ENCODE measurements around the gene NSA2. TPM values are rescaled to one million over a fixed set of nuclear protein-coding genes. Genes with fewer than 3 reads are reported as not detected.

Gene NSA2
- total RNA-seq, 1 experiment from 2014 or later: 75.6 TPM

DNA sequence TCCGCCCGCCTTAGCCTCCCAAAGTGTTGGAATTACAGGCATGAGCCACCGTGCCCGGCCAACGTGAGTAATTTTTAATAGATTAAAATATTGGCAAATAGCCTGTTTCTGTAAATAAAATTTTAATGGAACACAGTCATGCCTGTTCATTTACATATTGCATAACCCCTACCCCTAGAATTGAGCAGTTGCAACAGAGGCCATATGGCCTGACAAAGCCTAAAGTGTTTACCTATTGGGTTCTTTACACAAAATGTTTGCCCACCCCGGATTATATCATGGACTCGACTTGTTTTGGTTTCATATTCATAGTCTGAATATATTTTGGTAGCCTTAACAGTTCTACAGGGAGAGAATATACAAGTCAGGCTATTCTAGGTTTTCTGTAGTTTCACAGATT, 5.3 kb downstream of the NSA2 start:
- no peak overlapping the region for H3K4me3 Mint-ChIP-seq
- ChIA-PET CTCF (interaction anchor here (0.6 kb wide), 1 partner anchor 163 kb away, joined by 3 read pairs; no protein-coding TSS in a partner anchor), POLR2A (no interaction called here)
- no peaks in the 10 kb centered on the region for H3K27me3 Mint-ChIP-seq (ENCODE audit: low read depth)
- H3K36me3 Mint-ChIP-seq: peaks cover 52% of the 10 kb centered on the region
- no peak for DNase-seq (ENCODE audit: low spot score)
- TF ChIP-seq KAT7 (CRISPR knock-in tag; IDR thresholded peaks at IDR 0.05; ENCODE audit: borderline replicate concordance) (no peak), ZNF121 (CRISPR knock-in tag; IDR thresholded peaks at IDR 0.05) (no peak), RELA (CRISPR knock-in tag; IDR thresholded peaks at IDR 0.05; ENCODE audit: borderline replicate concordance) (no peak), IRF2 (CRISPR knock-in tag; IDR thresholded peaks at IDR 0.05; ENCODE audit: borderline replicate concordance, low read depth) (no peak), SP1 (CRISPR knock-in tag; conservative IDR thresholded peaks at IDR 0.05) (no peak), ZNF671 (CRISPR knock-in tag; IDR thresholded peaks at IDR 0.05) (no peak), ZNF416 (CRISPR knock-in tag; IDR thresholded peaks at IDR 0.05) (no peak), NFATC4 (CRISPR knock-in tag; IDR thresholded peaks at IDR 0.05) (no peak), GRHL2 (CRISPR knock-in tag; IDR thresholded peaks at IDR 0.05; ENCODE audit: insufficient replicate concordance, severe bottlenecking) (no peak)
- TF ChIP-seq, protein P1, sequence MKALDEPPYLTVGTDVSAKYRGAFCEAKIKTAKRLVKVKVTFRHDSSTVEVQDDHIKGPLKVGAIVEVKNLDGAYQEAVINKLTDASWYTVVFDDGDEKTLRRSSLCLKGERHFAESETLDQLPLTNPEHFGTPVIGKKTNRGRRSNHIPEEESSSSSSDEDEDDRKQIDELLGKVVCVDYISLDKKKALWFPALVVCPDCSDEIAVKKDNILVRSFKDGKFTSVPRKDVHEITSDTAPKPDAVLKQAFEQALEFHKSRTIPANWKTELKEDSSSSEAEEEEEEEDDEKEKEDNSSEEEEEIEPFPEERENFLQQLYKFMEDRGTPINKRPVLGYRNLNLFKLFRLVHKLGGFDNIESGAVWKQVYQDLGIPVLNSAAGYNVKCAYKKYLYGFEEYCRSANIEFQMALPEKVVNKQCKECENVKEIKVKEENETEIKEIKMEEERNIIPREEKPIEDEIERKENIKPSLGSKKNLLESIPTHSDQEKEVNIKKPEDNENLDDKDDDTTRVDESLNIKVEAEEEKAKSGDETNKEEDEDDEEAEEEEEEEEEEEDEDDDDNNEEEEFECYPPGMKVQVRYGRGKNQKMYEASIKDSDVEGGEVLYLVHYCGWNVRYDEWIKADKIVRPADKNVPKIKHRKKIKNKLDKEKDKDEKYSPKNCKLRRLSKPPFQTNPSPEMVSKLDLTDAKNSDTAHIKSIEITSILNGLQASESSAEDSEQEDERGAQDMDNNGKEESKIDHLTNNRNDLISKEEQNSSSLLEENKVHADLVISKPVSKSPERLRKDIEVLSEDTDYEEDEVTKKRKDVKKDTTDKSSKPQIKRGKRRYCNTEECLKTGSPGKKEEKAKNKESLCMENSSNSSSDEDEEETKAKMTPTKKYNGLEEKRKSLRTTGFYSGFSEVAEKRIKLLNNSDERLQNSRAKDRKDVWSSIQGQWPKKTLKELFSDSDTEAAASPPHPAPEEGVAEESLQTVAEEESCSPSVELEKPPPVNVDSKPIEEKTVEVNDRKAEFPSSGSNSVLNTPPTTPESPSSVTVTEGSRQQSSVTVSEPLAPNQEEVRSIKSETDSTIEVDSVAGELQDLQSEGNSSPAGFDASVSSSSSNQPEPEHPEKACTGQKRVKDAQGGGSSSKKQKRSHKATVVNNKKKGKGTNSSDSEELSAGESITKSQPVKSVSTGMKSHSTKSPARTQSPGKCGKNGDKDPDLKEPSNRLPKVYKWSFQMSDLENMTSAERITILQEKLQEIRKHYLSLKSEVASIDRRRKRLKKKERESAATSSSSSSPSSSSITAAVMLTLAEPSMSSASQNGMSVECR (CRISPR knock-in tag; IDR thresholded peaks at IDR 0.05; ENCODE audit: borderline replicate concordance): no peak
- TF ChIP-seq, protein P2, sequence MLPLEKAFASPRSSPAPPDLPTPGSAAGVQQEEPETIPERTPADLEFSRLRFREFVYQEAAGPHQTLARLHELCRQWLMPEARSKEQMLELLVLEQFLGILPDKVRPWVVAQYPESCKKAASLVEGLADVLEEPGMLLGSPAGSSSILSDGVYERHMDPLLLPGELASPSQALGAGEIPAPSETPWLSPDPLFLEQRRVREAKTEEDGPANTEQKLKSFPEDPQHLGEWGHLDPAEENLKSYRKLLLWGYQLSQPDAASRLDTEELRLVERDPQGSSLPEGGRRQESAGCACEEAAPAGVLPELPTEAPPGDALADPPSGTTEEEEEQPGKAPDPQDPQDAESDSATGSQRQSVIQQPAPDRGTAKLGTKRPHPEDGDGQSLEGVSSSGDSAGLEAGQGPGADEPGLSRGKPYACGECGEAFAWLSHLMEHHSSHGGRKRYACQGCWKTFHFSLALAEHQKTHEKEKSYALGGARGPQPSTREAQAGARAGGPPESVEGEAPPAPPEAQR (CRISPR knock-in tag; IDR thresholded peaks at IDR 0.05): no peak
- TF ChIP-seq, protein P3, sequence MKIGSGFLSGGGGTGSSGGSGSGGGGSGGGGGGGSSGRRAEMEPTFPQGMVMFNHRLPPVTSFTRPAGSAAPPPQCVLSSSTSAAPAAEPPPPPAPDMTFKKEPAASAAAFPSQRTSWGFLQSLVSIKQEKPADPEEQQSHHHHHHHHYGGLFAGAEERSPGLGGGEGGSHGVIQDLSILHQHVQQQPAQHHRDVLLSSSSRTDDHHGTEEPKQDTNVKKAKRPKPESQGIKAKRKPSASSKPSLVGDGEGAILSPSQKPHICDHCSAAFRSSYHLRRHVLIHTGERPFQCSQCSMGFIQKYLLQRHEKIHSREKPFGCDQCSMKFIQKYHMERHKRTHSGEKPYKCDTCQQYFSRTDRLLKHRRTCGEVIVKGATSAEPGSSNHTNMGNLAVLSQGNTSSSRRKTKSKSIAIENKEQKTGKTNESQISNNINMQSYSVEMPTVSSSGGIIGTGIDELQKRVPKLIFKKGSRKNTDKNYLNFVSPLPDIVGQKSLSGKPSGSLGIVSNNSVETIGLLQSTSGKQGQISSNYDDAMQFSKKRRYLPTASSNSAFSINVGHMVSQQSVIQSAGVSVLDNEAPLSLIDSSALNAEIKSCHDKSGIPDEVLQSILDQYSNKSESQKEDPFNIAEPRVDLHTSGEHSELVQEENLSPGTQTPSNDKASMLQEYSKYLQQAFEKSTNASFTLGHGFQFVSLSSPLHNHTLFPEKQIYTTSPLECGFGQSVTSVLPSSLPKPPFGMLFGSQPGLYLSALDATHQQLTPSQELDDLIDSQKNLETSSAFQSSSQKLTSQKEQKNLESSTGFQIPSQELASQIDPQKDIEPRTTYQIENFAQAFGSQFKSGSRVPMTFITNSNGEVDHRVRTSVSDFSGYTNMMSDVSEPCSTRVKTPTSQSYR (CRISPR knock-in tag; IDR thresholded peaks at IDR 0.05): no peak
- TF ChIP-seq, protein P4, sequence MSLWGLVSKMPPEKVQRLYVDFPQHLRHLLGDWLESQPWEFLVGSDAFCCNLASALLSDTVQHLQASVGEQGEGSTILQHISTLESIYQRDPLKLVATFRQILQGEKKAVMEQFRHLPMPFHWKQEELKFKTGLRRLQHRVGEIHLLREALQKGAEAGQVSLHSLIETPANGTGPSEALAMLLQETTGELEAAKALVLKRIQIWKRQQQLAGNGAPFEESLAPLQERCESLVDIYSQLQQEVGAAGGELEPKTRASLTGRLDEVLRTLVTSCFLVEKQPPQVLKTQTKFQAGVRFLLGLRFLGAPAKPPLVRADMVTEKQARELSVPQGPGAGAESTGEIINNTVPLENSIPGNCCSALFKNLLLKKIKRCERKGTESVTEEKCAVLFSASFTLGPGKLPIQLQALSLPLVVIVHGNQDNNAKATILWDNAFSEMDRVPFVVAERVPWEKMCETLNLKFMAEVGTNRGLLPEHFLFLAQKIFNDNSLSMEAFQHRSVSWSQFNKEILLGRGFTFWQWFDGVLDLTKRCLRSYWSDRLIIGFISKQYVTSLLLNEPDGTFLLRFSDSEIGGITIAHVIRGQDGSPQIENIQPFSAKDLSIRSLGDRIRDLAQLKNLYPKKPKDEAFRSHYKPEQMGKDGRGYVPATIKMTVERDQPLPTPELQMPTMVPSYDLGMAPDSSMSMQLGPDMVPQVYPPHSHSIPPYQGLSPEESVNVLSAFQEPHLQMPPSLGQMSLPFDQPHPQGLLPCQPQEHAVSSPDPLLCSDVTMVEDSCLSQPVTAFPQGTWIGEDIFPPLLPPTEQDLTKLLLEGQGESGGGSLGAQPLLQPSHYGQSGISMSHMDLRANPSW (CRISPR knock-in tag; conservative IDR thresholded peaks at IDR 0.05; ENCODE audit: low read depth): no peak
- TF ChIP-seq, protein P5, sequence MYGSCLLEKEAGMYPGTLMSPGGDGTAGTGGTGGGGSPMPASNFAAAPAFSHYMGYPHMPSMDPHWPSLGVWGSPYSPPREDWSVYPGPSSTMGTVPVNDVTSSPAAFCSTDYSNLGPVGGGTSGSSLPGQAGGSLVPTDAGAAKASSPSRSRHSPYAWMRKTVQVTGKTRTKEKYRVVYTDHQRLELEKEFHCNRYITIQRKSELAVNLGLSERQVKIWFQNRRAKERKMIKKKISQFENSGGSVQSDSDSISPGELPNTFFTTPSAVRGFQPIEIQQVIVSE (CRISPR knock-in tag; IDR thresholded peaks at IDR 0.05; ENCODE audit: borderline replicate concordance): no peak
- TF ChIP-seq, protein P6, sequence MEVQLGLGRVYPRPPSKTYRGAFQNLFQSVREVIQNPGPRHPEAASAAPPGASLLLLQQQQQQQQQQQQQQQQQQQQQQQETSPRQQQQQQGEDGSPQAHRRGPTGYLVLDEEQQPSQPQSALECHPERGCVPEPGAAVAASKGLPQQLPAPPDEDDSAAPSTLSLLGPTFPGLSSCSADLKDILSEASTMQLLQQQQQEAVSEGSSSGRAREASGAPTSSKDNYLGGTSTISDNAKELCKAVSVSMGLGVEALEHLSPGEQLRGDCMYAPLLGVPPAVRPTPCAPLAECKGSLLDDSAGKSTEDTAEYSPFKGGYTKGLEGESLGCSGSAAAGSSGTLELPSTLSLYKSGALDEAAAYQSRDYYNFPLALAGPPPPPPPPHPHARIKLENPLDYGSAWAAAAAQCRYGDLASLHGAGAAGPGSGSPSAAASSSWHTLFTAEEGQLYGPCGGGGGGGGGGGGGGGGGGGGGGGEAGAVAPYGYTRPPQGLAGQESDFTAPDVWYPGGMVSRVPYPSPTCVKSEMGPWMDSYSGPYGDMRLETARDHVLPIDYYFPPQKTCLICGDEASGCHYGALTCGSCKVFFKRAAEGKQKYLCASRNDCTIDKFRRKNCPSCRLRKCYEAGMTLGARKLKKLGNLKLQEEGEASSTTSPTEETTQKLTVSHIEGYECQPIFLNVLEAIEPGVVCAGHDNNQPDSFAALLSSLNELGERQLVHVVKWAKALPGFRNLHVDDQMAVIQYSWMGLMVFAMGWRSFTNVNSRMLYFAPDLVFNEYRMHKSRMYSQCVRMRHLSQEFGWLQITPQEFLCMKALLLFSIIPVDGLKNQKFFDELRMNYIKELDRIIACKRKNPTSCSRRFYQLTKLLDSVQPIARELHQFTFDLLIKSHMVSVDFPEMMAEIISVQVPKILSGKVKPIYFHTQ (CRISPR knock-in tag; IDR thresholded peaks at IDR 0.05): no peak; the same call in 1 of the 2 replicates
- TF ChIP-seq, protein P7, sequence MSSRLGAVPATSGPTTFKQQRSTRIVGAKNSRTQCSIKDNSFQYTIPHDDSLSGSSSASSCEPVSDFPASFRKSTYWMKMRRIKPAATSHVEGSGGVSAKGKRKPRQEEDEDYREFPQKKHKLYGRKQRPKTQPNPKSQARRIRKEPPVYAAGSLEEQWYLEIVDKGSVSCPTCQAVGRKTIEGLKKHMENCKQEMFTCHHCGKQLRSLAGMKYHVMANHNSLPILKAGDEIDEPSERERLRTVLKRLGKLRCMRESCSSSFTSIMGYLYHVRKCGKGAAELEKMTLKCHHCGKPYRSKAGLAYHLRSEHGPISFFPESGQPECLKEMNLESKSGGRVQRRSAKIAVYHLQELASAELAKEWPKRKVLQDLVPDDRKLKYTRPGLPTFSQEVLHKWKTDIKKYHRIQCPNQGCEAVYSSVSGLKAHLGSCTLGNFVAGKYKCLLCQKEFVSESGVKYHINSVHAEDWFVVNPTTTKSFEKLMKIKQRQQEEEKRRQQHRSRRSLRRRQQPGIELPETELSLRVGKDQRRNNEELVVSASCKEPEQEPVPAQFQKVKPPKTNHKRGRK (CRISPR knock-in tag; IDR thresholded peaks at IDR 0.05; ENCODE audit: borderline replicate concordance): no peak
- peaks cover 6% of the 10 kb centered on the region for H3K4me1 Mint-ChIP-seq
- H3K9me3 Mint-ChIP-seq: no peaks in the 10 kb centered on the region
- ATAC-seq: no peak
- peak overlapping the region; percentile 53; the same call in 1 of the 2 replicates for H3K27ac Mint-ChIP-seq

Measured in WTC11 (cell line).